T-helper 2 cell (primary cell): Measurements from ENCODE around the gene SCYGR5.

Source experiments
- DNase-seq, 5 experiments: peaks; one replicate each; pipeline versions ENCODE4 v3.0.0 to v3.0.0-alpha.2; 2012 to 2022

Gene SCYGR5

GRCh38 chr2:227674485-227674884 is 7.9 kb downstream of the SCYGR5 start:
- DNase-seq: no peak

DNA sequence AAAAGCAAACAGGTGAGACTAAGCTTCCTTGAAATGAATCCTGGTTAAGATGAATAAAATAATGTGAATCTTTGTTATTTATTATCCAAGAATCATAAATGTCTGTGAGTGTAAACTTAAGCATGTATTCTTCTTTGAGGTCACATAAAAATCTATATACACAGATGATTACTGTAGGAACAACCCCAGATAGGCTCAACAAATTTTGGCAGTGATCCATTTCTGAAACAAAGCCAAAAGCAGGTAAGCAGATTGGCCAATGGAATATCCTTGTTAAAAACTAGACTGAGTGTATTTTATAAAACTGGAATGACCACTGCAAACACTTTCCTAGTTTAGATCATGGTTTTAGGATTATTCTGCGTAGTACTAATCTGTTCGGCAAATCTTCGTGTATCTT is 11.3 kb downstream of the SCYGR5 start:
- DNase-seq: no peak

GRCh38 chr2:227684258-227684657 is 17.7 kb downstream of the SCYGR5 start:
- no peak for DNase-seq

GRCh38 chr2:227687189-227687588 is 20.6 kb downstream of the SCYGR5 start:
- no peak for DNase-seq

DNA sequence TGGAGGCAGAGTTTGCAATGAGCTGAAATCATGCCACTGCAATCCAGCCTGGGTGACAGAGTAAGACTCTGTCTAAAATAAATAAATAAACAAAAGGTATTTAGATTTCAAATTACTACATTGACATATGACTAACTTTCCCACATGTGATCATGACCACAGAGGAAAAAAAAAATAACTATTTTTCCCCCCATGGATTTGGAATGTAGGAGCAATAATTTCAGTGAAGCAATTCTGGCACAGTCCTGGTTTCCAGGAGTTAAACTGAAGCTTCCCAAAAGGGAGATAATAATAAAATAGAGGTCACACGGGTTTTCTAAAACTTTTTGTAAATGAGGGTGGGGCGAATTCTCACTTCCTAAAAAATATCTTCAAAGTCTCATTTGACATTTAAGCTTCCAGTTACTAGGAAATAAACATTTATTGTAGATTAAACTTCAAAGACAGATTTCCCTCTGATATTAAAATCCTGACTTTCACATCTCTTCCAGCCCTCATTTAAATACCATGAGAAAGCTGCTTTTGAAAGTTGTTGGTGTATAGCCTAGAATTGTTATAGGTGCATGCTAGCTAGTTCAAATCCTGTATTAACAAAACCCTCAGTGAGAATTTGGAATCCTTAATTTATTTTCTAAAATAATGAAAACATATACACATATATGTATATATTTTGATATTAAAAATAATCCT is 30.5 kb downstream of the SCYGR5 start:
- no peak for DNase-seq

DNA sequence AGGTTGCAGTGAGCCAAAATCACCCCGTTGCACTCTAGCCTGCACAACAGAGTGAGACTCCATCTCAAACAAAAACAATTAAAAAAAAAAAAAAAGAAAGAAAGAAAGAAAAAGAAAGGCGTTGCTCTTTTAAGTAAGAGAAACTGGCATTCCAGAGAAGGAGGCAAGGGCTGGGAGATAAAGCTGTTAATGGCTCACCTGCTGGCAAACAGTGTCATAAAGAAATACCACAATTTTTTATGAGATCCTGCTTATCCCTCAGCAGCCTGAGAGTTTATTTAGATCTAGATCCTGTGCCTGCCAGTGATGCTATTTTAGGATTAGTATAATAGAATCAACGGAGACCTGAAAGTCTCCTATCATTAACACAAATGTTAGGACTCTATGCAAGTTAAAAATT is 35.0 kb downstream of the SCYGR5 start:
- no peak for DNase-seq

DNA sequence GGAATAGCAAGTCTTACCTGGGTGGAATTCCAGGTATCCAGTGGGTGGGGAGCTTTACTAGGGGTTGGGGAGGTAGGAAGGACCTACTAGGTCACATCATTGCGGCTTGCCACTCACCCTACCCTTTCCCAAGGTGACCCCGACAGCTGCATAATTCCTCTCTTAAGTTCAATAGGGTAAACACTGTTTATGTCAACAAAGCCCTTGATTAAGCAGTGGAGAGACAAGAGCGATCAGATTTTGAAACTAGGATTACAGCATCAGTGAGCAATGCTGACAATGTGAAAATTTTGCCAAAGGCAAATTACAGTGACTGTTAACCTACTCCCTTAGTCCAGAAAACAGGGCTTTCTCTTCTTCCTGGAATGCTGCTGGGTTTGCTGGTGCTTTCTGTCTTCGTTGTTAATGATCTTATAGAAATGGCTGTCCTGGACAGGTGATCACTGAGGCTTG is 36.7 kb downstream of the SCYGR5 start:
- DNase-seq: no peak

DNA sequence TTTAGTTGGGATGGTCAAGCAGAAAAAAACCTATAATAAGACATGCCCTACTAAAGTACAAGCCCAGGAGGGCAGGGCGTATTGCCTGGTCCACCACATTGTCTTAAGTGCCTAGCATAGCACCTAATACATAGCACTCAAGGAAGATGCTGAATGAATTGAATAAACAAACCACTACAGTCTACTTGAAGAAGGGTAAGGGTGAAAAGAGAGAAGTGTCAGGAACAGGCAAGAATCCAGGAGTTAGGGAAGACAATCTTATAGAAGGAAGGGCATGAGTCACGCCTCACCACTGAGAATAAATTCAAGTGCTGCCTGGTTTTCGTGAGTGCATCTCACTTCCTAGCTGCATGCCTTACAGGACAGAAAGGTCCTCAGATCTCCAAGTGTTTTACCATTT is 37.4 kb downstream of the SCYGR5 start:
- DNase-seq: no peak

DNA sequence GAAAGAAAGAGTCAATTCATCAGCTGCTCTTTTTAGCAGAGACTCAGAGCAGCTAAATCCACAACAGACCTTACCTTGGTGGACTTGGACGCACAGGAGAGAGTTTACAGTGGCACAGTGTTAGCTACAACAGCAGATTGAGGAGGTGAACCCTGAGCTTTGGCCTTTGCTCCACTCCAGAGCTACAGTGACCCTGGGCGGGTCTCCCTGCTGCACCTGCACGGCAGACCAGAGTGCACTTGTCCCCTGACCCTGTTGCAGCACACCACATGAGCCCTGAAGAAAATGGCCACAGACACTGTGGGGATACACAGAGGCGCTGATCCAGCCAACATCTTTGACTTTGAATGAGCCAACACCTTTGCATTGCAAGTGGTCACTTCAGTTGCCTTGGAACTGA is 40.3 kb downstream of the SCYGR5 start:
- no peak for DNase-seq

- no peak for DNase-seq
Observed at GRCh38 chr2:227707390-227707789, 40.8 kb downstream of the SCYGR5 start.

DNA sequence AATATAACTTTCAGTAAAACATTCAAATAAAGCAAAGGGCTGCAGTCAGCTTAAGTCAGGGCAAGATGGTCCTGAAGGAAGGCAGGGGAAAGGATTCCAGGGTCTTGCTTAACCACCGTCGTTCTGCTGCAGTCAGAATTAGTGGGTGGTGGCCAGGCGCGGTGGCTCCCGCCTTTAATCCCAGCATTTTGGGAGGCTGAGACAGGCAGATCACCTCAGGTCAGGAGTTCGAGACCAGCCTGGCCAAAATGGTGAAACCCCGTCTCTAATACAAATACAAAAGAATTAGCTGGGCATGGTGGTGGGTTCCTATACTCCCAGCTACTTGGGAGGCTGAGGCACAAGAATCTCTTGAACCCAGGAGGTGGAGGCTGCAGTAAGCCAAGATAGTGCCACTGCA is 44.4 kb downstream of the SCYGR5 start:
- no peak for DNase-seq

DNA sequence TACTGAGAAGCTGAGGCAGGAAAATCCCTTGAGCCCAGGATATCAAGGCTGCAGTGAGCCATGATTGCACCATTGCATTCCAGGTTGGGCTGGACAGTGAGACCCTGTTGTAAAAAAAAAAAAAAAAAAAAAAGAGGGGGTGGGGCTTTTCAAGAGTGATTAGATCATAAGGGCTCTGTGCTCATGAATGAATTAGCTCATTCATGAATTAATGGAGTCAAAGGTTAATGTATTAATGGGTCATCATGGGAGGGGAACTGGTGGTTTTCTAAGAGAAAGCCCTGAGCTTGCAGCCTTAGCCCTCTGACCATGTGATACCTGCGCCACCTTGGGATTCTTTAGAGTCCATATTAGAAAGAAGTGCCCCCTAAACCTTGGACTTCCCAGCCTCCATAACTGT is 46.7 kb downstream of the SCYGR5 start:
- DNase-seq: no peak

DNA sequence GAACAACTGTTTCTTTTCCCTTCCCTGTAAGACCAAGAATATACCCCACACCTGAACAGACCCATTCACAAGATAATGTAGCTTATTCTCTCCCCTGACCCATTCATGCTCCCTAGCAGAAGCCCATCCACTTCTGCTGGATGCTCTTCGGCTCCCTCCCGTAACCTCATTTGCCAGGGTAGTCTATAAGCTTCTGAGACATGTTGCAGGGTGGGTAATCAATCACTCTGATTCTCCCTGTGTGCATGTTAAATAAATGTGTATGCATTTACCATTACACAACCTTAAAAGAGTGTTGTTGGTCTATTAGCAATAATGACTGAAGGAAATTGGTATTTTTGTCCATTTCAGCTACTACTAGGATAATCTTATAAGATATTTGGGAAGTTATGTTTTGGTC is 49.9 kb downstream of the SCYGR5 start:
- no peak for DNase-seq
